KMS-11 (cell line): ENCODE data around the gene SPECC1.

ENCODE experiments used
- H2AFZ ChIP-seq: fragments of 200-600 bp; sonication (generic); 2 replicates; pipeline ENCODE4 v1.6.1; 2016; ENCODE audit warnings: antibody characterized with exemption, mixed run types, low read depth
- H3K27ac ChIP-seq: fragments of 200-600 bp; sonication (generic); 2 replicates; pipeline ENCODE4 v1.6.1; 2016; ENCODE audit warnings: mild to moderate bottlenecking, mixed run types
- H3K27me3 ChIP-seq: fragments of 200-600 bp; sonication (generic); 2 replicates; pipeline ENCODE4 v1.6.1; 2017; ENCODE audit warnings: mild to moderate bottlenecking, low read depth, mixed run types, moderate library complexity; ENCODE audit not compliant: insufficient read depth
- H3K36me3 ChIP-seq: fragments of 200-600 bp; sonication (generic); 2 replicates; pipeline ENCODE4 v1.6.1; 2017; ENCODE audit warnings: mild to moderate bottlenecking, mixed run types; ENCODE audit not compliant: insufficient read depth
- H3K4me1 ChIP-seq: fragments of 200-600 bp; sonication (generic); 2 replicates; pipeline ENCODE4 v1.6.1; 2016; ENCODE audit warnings: mild to moderate bottlenecking, low read depth, mixed run types; ENCODE audit not compliant: poor library complexity, severe bottlenecking
- H3K4me2 ChIP-seq: fragments of 200-600 bp; sonication (generic); 2 replicates; pipeline ENCODE4 v1.7.0; 2016; ENCODE audit warnings: mild to moderate bottlenecking, mixed run types
- H3K4me3 ChIP-seq: fragments of 200-600 bp; sonication (generic); IDR thresholded peaks from 2 replicates; pipeline ENCODE4 v1.6.1; 2017; ENCODE audit warnings: low read depth, low read length, mixed read lengths; ENCODE audit not compliant: insufficient read depth
- H3K79me2 ChIP-seq: fragments of 200-600 bp; sonication (generic); 2 replicates; pipeline ENCODE4 v1.6.1; 2016; ENCODE audit warnings: low read depth, mixed run types; ENCODE audit not compliant: insufficient read depth
- H3K9ac ChIP-seq: fragments of 200-600 bp; sonication (generic); 2 replicates; pipeline ENCODE4 v1.6.1; 2016; ENCODE audit warnings: mild to moderate bottlenecking, mixed run types
- H4K20me1 ChIP-seq: fragments of 200-600 bp; sonication (generic); 2 replicates; pipeline ENCODE4 v1.6.1; 2016; ENCODE audit warnings: mild to moderate bottlenecking, mixed run types; ENCODE audit not compliant: insufficient read depth
- TF ChIP-seq, protein P1 (sequence below): fragments of 200-600 bp; sonication (generic); conservative IDR thresholded peaks from 2 replicates; pipeline ENCODE4 v1.6.1; 2017; ENCODE audit warnings: low read depth, mild to moderate bottlenecking, antibody characterized with exemption, low read length, moderate library complexity, mixed read lengths

Gene SPECC1

DNA sequence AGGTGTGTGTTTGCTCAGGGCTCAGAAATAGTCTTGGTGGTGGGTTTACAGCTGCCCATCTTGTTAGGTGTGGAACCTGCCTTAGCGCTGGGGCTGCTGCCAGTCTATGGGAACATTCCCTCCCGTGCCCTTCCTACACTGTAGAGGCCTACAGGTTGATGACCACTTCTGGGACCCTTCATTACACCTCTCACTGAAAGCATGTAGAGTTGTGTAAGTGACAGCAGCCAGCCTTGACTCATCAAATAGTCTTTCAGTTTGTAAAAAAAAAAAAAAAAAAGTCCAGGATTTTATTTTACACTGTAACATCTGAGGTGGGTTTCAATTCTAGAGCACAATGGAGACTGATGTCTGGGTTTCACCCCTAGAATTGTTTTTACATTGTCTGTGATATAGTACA lies 193.9 kb downstream of the SPECC1 start:
- H3K36me3 ChIP-seq, result no peaks in the 10 kb centered on the region
- H4K20me1 ChIP-seq, result no peaks in the 10 kb centered on the region
- H3K79me2 ChIP-seq, result no peaks in the 10 kb centered on the region
- TF ChIP-seq, protein P1, sequence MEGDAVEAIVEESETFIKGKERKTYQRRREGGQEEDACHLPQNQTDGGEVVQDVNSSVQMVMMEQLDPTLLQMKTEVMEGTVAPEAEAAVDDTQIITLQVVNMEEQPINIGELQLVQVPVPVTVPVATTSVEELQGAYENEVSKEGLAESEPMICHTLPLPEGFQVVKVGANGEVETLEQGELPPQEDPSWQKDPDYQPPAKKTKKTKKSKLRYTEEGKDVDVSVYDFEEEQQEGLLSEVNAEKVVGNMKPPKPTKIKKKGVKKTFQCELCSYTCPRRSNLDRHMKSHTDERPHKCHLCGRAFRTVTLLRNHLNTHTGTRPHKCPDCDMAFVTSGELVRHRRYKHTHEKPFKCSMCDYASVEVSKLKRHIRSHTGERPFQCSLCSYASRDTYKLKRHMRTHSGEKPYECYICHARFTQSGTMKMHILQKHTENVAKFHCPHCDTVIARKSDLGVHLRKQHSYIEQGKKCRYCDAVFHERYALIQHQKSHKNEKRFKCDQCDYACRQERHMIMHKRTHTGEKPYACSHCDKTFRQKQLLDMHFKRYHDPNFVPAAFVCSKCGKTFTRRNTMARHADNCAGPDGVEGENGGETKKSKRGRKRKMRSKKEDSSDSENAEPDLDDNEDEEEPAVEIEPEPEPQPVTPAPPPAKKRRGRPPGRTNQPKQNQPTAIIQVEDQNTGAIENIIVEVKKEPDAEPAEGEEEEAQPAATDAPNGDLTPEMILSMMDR, result no peak
- no peak overlapping the region for H3K9ac ChIP-seq
- no peak overlapping the region for H2AFZ ChIP-seq
- H3K4me3 ChIP-seq, result no peak overlapping the region
- no peaks in the 10 kb centered on the region for H3K27me3 ChIP-seq
- H3K4me1 ChIP-seq, result no peaks in the 10 kb centered on the region
- H3K27ac ChIP-seq, result no peak overlapping the region
- no peak overlapping the region for H3K4me2 ChIP-seq

DNA sequence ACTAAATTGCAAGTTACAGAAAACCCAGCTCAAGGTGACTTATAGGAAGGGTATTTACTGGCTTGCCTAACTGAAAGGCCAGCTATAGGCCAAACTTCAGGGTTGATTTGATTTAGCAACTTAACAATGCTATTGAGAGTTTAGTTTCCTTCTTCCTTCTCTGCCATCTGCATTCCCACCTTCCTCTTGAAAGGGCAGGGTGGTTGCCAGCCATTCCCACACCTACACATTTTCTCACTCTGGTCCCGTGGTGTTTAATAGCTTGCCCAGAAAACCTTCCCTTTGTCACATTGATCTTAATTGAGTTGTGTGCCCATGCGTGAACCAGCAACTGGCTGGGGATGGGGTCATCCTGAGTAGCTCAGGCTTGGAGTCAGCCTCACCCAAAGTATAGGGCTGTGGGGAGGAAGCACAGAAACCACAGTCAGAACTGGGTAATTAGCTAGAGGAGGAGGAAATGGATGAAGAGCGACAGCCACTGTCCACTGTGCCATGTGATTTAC lies 194.7 kb downstream of the SPECC1 start:
- Histone ChIP-seq H2AFZ (no peak overlapping the region), H4K20me1 (no peaks in the 10 kb centered on the region), H3K27me3 (no peaks in the 10 kb centered on the region), H3K36me3 (no peaks in the 10 kb centered on the region), H3K9ac (no peak overlapping the region), H3K4me1 (no peaks in the 10 kb centered on the region), H3K4me2 (no peak overlapping the region), H3K27ac (no peak overlapping the region), H3K79me2 (no peaks in the 10 kb centered on the region), H3K4me3 (no peak overlapping the region)
- TF ChIP-seq, protein P1, result no peak

DNA sequence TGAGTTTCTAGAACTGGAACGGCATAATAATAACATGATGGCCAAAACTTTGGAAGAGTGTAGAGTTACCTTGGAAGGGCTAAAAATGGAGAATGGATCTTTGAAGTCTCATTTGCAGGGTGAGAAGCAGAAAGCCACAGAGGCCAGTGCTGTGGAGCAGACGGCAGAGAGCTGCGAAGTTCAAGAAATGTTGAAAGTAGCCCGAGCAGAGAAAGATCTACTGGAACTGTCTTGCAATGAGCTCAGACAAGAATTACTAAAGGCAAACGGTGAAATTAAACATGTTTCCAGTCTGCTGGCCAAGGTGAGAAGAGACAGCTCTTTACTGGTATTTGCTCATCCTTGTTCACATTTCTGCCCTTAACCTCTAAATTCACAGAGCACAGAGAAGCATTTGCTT lies 196.4 kb downstream of the SPECC1 start:
- Histone ChIP-seq H3K4me2 (no peak overlapping the region), H3K4me3 (no peak overlapping the region), H3K27me3 (no peaks in the 10 kb centered on the region), H3K27ac (no peak overlapping the region), H2AFZ (no peak overlapping the region), H3K79me2 (no peaks in the 10 kb centered on the region), H3K9ac (no peak overlapping the region), H3K4me1 (no peaks in the 10 kb centered on the region), H4K20me1 (no peaks in the 10 kb centered on the region), H3K36me3 (no peaks in the 10 kb centered on the region)
- TF ChIP-seq, protein P1, result no peak

DNA sequence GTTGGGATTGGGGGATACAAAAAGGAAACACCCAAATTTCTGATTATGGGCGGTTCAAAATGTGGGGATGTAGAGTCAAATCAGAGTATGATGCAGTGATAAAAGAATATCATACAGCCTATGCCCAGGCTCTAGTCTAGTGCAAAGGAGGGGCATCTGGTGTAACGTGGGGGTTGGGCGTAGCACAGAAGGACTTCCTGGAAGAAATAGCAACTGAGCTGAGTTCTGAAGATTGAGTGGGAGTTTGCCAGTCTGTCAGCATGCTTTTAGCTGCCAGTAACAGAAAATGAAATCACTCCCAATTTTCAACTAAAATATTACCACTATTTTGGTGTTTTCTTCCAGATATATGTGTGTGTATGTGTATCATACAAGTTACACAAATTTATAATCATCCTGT lies 196.9 kb downstream of the SPECC1 start:
- Histone ChIP-seq H3K27ac (no peak overlapping the region), H3K4me2 (no peak overlapping the region)

More for the DNA sequence above, 196.9 kb downstream of the SPECC1 start:
- no peaks in the 10 kb centered on the region for H3K79me2 ChIP-seq
- no peaks in the 10 kb centered on the region for H3K4me1 ChIP-seq
- H3K36me3 ChIP-seq, result no peaks in the 10 kb centered on the region
- no peaks in the 10 kb centered on the region for H3K27me3 ChIP-seq
- no peak overlapping the region for H3K9ac ChIP-seq
- TF ChIP-seq, protein P1, result no peak
- H4K20me1 ChIP-seq, result no peaks in the 10 kb centered on the region
- H3K4me3 ChIP-seq, result no peak overlapping the region
- H2AFZ ChIP-seq, result no peak overlapping the region
